Activated CD4-positive, alpha-beta T cell treated with anti-CD3 and anti-CD28 coated beads for 36 hours (primary cell): ENCODE data around the gene SDF2. TPM values are rescaled to one million over a fixed set of nuclear protein-coding genes. Genes with fewer than 3 reads are reported as not detected.
A peak's percentile ranks its signal among the peaks of the same experiment; 100 is the strongest.
"Not testable (repeated sequence)": the region's sequence is repeated elsewhere in the genome, so short reads cannot be mapped to it uniquely, and the experiment has no call there.

Experiments
- ATAC-seq: fragments of 200-7000 bp; cut with Tn5 transposase; one replicate; pipeline ENCODE4 v1.10.0; 2021; ENCODE audit warnings: mild to moderate bottlenecking, moderate library complexity
- CTCF ChIA-PET: fragments of 350-600 bp; sonication (Branson Sonifier 250); formaldehyde crosslinking; loops from one replicate; lab custom pipeline; 2021; ENCODE audit warnings: antibody characterized with exemption; lab: Charles Lee
- POLR2A ChIA-PET: fragments of 350-600 bp; sonication (Branson Sonifier 250); formaldehyde crosslinking; loops from one replicate; lab custom pipeline; 2021; ENCODE audit warnings: antibody characterized with exemption, inconsistent platforms; lab: Charles Lee
- DNase-seq: peaks from one replicate; pipeline ENCODE4 v3.0.0-alpha.2; 2020
- H3K27ac Mint-ChIP-seq: one replicate; pipeline ENCODE4 v1.8.0; 2021; ENCODE audit warnings: mixed read lengths
- H3K27me3 Mint-ChIP-seq: one replicate; pipeline ENCODE4 v1.8.0; 2021; ENCODE audit warnings: mixed read lengths
- H3K36me3 Mint-ChIP-seq: one replicate; pipeline ENCODE4 v1.8.0; 2021; ENCODE audit warnings: low read depth, mixed read lengths
- H3K4me1 Mint-ChIP-seq: one replicate; pipeline ENCODE4 v1.8.0; 2021; ENCODE audit warnings: mixed read lengths
- H3K4me3 Mint-ChIP-seq: one replicate; pipeline ENCODE4 v1.8.0; 2021; ENCODE audit warnings: mild to moderate bottlenecking, moderate library complexity, mixed read lengths
- H3K9me3 Mint-ChIP-seq: one replicate; pipeline ENCODE4 v1.8.0; 2021; ENCODE audit warnings: low read depth, mixed read lengths
- intact Hi-C, 2 experiments: fragments of 100-400 bp; cut with DNase I in 1 of 2; cut with micrococcal nuclease in 1 of 2; formaldehyde crosslinking; loops; one replicate each; pipeline versions ENCODE4 v1.14.2 to v1.15.1; 2022 to 2024; cut with DNase I, micrococcal nuclease
- total RNA-seq, 2 experiments: library from RNA; stranded (reverse); gene quantifications; one replicate each; pipeline ENCODE4 v1.2.3, GENCODE V29; 2021

Gene SDF2
- total RNA-seq, 2 experiments from 2014 or later = 36.6 to 37.2 TPM

DNA sequence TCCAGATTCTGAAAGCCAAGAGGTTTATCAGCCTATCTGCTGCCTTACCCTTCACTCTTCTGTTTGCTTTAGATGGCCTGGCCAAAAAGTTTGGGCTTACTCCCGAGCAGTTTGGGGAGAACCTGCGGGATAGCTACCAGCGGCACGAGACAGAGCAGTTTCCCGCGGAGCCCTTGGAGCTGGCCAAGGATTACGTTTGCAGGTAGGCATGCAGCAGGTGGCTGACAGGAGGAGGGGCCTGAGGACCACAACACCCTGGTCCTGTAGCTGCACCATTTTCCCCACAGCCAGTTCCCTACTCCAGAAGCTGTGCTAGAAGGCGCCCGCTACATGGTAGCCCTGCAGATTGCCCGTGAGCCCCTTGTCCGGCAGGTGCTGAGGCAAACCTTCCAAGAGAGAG is 20.9 kb upstream of the SDF2 start:
- ATAC-seq (no peak), DNase-seq (no peak)
- Mint-ChIP-seq H3K4me3 (no peak overlapping the region), H3K36me3 (peaks cover 58% of the 10 kb centered on the region), H3K4me1 (no peaks in the 10 kb centered on the region), H3K27ac (no peak overlapping the region), H3K27me3 (no peaks in the 10 kb centered on the region), H3K9me3 (no peaks in the 10 kb centered on the region)
- ChIA-PET CTCF (interaction anchor here (1.4 kb wide), 1 partner anchor 36 kb away, joined by 5 read pairs; no protein-coding TSS in a partner anchor), POLR2A (no interaction called here)
- intact Hi-C loops = no loop called here

DNA sequence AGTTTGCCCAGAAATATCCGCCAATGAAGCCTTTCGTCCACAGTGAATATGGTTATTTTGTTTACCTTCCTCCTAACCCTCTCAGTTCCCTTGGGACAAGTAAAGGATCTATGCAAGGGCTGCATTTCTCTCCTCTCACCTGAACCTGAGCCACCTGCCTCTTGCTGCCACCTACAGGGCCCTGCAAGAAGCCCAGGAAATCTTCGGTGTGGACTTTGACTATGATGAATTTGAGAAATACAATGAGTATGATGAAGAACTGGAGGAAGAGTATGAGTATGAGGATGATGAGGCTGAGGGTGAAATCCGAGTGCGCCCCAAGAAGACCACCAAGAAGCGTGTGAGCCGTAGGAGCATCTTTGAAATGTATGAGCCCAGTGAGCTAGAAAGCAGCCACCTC is 14.3 kb upstream of the SDF2 start:
- H3K36me3 Mint-ChIP-seq = peaks cover 63% of the 10 kb centered on the region
- DNase-seq = peak; percentile 22
- no peaks in the 10 kb centered on the region for H3K4me1 Mint-ChIP-seq
- ATAC-seq = peak; percentile 33
- CTCF ChIA-PET = interaction anchor here (0.5 to 3.2 kb wide), 9 partner anchors 8 to 128 kb away, joined by 3 to 26 read pairs (median 4); partner anchors contain the start of gene BLTP2
- H3K27ac Mint-ChIP-seq = no peak overlapping the region
- no peak overlapping the region for H3K4me3 Mint-ChIP-seq
- H3K27me3 Mint-ChIP-seq = no peaks in the 10 kb centered on the region
- POLR2A ChIA-PET = interaction anchor here (0.6 kb wide), 1 partner anchor 266 kb away, joined by 3 read pairs; no protein-coding TSS in a partner anchor
- intact Hi-C loops = no loop called here
- no peaks in the 10 kb centered on the region for H3K9me3 Mint-ChIP-seq

DNA sequence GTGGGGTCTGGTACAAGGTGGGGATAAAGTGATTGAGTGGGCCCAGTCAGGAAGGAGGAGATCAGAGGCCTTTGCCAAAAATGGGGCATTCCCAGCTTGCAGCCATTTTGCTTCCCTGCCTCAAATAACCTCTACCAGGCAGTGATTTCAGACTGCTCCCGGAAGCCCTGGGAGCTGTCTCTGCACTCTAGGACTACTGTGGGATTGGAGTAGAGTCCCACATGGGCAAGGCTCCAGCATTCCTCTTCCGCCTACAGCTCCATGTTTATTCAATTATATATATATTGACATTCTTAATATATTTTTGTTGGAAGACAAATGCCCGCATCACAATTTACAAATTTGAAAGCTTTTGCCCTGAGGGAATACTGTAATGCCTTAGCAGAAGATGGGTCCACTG is 13.8 kb upstream of the SDF2 start:
- Mint-ChIP-seq H3K4me3 (no peak overlapping the region), H3K36me3 (peaks cover 65% of the 10 kb centered on the region), H3K4me1 (no peaks in the 10 kb centered on the region), H3K27me3 (no peaks in the 10 kb centered on the region), H3K9me3 (no peaks in the 10 kb centered on the region), H3K27ac (no peak overlapping the region)
- POLR2A ChIA-PET = interaction anchor here (0.8 kb wide), 1 partner anchor 8 kb away, joined by 3 read pairs; no protein-coding TSS in a partner anchor
- intact Hi-C loops = no loop called here
- DNase-seq (no peak), ATAC-seq (no peak)
- CTCF ChIA-PET = interaction anchor here (0.5 to 3.2 kb wide), 6 partner anchors 9 to 128 kb away, joined by 3 to 26 read pairs (median 4); partner anchors contain the start of gene BLTP2

DNA sequence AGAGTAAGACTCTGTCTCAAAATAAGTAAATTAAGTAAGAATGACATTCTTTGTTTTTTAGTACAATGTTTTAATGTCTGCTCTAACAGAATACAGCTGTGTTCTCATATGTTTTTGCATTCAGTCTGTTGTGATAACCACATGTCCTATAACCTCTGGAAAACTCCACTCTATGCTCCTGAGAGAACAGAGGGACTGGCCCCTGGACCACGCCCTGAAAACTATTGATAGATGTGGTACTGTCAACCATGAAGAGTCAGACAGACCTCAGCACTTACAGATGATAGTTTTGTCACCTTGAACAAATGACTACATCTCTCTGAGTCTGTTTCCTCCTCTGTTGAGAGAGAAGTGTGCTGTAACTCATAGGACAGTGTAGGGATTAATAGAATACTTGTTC is 8.2 kb upstream of the SDF2 start:
- no peak overlapping the region for H3K4me3 Mint-ChIP-seq
- ATAC-seq = no peak
- intact Hi-C loops = loop anchor here in 1 of 2 experiments (5.0 kb wide), 1 partner anchor 33 kb away; no protein-coding TSS in a partner anchor

DNA sequence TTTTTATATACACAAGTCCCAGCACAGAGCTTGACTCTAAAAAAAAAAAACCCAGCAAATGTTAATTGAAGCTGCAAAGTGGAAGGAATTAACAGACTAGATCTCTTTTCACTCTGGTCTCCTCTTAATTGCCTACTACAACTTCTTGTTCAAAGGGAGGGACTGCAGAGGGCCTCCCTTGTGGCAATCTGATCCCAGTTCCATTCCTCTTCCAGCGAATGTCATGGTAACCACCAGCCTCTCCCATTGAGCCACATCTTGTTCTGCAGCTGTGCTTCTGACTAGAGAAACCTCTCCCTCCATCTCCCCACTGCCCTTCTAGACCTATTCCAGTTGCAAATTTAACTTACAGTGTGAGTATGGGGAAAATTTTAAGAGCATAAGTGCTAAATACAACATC is 6.2 kb upstream of the SDF2 start:
- ChIA-PET POLR2A (interaction anchor here (0.6 kb wide), 1 partner anchor 45 kb away, joined by 3 read pairs; no protein-coding TSS in a partner anchor), CTCF (interaction anchor here (0.8 to 2.3 kb wide), 4 partner anchors 19 to 55 kb away, joined by 3 to 18 read pairs (median 8); partner anchors contain the start of gene BLTP2)
- peaks cover 47% of the 10 kb centered on the region for H3K36me3 Mint-ChIP-seq
- DNase-seq (no peak), ATAC-seq (no peak)
- no peak overlapping the region for H3K27ac Mint-ChIP-seq
- H3K4me1 Mint-ChIP-seq = peaks cover 39% of the 10 kb centered on the region
- no peak overlapping the region for H3K4me3 Mint-ChIP-seq
- no peaks in the 10 kb centered on the region for H3K27me3 Mint-ChIP-seq
- no peaks in the 10 kb centered on the region for H3K9me3 Mint-ChIP-seq
- intact Hi-C loops = no loop called here

More for the DNA sequence above, 8.2 kb upstream of the SDF2 start:
- Mint-ChIP-seq H3K27ac (no peak overlapping the region), H3K4me1 (peaks cover 20% of the 10 kb centered on the region), H3K9me3 (no peaks in the 10 kb centered on the region), H3K27me3 (no peaks in the 10 kb centered on the region), H3K36me3 (peaks cover 53% of the 10 kb centered on the region)
- POLR2A ChIA-PET = no interaction called here
- CTCF ChIA-PET = interaction anchor here (1.0 kb wide), 1 partner anchor 14 kb away, joined by 3 read pairs; no protein-coding TSS in a partner anchor
- DNase-seq = no peak

DNA sequence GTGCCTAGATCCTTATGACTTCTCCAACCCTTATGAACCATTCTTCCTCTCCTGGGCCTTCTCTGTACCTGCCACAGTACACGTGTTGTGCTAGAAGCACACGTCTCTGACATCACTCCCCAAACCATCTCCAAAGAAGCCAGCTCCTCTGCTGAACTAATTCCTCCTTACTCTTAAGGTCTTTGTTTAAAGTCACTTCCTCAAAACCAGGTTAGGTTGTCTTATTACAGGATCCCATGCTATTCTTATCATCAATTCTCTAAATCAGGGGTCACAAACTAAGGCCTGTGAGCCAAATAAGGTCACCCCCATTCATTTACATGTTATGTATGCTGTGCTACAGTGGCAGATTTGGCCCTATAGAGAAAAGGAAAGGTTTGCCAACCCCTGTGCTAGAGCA is 4.3 kb upstream of the SDF2 start:
- no peak overlapping the region for H3K4me3 Mint-ChIP-seq
- H3K4me1 Mint-ChIP-seq = peaks cover 42% of the 10 kb centered on the region
- H3K27me3 Mint-ChIP-seq = no peaks in the 10 kb centered on the region
- peaks cover 40% of the 10 kb centered on the region for H3K36me3 Mint-ChIP-seq
- DNase-seq (no peak), ATAC-seq (no peak)
- H3K9me3 Mint-ChIP-seq = no peaks in the 10 kb centered on the region
- ChIA-PET POLR2A (no interaction called here), CTCF (interaction anchor here (1.2 to 6.8 kb wide), 2 partner anchors 20 to 45 kb away, joined by 3 to 125 read pairs; partner anchors contain the start of gene BLTP2)
- H3K27ac Mint-ChIP-seq = no peak overlapping the region
- intact Hi-C loops = no loop called here

DNA sequence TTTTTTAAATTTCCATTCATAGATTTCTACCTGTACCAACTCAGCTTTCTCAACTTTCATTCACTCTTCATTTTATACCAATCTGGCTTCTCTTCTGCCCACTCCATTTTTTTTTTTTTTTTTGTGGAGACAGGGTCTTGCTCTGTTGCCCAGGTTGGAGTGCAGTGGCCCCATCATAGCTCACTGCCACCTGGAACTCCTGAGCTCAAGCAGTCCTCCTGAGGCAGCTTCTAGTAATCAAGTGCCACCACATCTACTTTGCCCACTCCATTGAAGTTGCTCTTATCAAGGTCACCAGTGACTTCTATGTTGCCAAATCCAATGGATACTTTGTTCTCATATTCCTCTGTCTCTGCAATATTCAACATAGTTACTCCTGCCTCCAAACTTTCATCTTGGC is 2.0 kb upstream of the SDF2 start:
- POLR2A ChIA-PET = interaction anchor here (0.6 kb wide), 1 partner anchor 443 kb away, joined by 4 read pairs; no protein-coding TSS in a partner anchor
- DNase-seq (no peak), ATAC-seq (no peak)
- Mint-ChIP-seq H3K9me3 (no peaks in the 10 kb centered on the region), H3K36me3 (peaks cover 46% of the 10 kb centered on the region), H3K4me3 (peak overlapping the region; percentile 94), H3K27ac (peak overlapping the region; percentile 99), H3K4me1 (peaks cover 54% of the 10 kb centered on the region), H3K27me3 (no peaks in the 10 kb centered on the region)
- intact Hi-C loops = loop anchor here (5.0 kb wide), 7 partner anchors 49 to 904 kb away; partner anchors contain the start of genes ABHD15 (in 1 of the 2), ALDOC (in 1 of the 2), DHRS13 (in 1 of the 2) and NUFIP2 (in 1 of the 2)
- CTCF ChIA-PET = interaction anchor here (0.7 to 6.8 kb wide), 3 partner anchors 12 to 624 kb away, joined by 3 to 125 read pairs (median 3); partner anchors contain the start of gene BLTP2

DNA sequence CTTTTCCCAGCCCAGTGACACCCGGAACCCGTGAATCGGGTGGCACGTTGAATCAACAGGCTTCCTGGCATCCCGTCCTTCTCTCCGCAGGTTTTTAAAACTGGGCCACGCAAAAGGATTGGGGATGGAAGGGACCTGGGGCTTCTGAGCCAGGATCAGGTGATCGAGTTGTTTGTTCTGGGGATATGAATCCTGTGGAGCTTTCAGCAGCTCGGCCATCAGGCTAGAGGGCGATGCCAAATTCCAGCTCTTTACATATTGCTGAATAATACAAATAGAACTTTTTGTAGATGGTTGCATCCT is 772 bp upstream of the SDF2 start:
- H3K36me3 Mint-ChIP-seq = peaks cover 51% of the 10 kb centered on the region
- peak overlapping the region; percentile 94 for H3K4me3 Mint-ChIP-seq
- no peaks in the 10 kb centered on the region for H3K27me3 Mint-ChIP-seq
- ATAC-seq = no peak
- DNase-seq = no peak
- no peaks in the 10 kb centered on the region for H3K9me3 Mint-ChIP-seq
- POLR2A ChIA-PET = interaction anchor here (0.6 to 3.6 kb wide), 5 partner anchors 12 to 289 kb away, joined by 3 to 23 read pairs (median 9); partner anchors contain the start of genes BLTP2 and PHF12
- CTCF ChIA-PET = interaction anchor here (0.9 to 6.8 kb wide), 8 partner anchors 9 to 289 kb away, joined by 3 to 125 read pairs (median 4); partner anchors contain the start of genes ALDOC, BLTP2 and RPL23A
- H3K27ac Mint-ChIP-seq = peak overlapping the region; percentile 99
- intact Hi-C loops = loop anchor here (1.0 to 5.0 kb wide), 12 partner anchors 17 to 905 kb away; partner anchors contain the start of genes PHF12 (in 2 of the 2), PROCA1 (in 2 of the 2), ABHD15 (in 1 of the 2) and ALDOC (in 1 of the 2)
- H3K4me1 Mint-ChIP-seq = peaks cover 49% of the 10 kb centered on the region

DNA sequence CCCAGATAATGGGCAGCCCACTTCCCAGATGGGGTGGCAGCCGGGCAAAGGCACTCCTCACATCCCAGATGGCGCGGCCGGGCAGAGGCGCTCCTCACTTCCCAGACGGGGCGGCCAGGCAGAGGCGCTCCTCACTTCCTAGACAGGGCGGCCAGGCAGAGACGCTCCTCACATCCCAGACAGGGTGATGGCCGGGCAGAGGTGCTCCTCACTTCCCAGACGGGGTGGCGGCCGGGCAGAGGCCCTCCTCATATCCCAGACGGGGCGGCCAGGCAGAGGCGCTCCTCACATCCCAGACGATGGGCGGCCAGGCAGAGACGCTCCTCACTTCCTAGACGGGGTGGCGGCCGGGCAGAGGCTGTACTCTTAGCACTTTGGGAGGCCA is 2.2 kb downstream of the SDF2 start:
- H3K36me3 Mint-ChIP-seq = peaks cover 39% of the 10 kb centered on the region
- H3K27me3 Mint-ChIP-seq = not testable (repeated sequence)
- peak overlapping the region; percentile 94 for H3K4me3 Mint-ChIP-seq

DNA sequence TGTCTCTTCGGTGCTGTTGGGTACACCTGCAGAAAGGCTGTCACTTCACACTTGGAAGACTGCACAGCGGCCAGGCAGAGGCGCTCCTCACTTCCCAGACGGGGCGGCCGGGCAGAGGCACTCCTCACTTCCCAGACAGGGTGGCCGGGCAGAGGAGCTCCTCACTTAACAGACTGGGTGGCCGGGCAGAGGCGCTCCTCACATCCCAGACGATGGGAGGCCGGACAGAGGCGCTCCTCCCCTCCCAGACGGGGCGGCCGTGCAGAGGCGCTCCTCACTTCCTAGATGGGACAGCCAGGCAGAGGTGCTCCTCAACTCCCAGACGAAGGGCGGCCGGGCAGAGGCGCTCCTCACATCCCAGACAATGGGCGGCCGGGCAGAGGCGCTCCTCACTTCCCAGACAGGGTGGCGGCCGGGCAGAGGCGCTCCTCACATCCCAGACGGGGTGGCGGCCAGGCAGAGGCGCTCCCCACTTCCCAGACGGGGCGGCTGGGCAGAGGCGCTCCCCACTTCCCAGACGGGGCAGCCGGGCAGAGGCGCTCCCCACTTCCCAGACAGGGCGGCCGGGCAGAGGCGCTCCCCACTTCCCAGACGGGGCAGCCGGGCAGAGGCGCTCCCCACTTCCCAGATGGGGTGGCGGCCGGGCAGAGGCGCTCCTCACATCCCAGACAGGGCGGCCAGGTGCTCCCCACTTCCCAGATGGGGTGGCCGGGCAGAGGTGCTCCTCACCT is 2.8 kb downstream of the SDF2 start:
- H3K4me1 Mint-ChIP-seq = peaks cover 35% of the 10 kb centered on the region
- H3K27ac Mint-ChIP-seq, DNase-seq, H3K4me3 Mint-ChIP-seq, H3K27me3 Mint-ChIP-seq, intact Hi-C loops, ATAC-seq, POLR2A ChIA-PET, H3K9me3 Mint-ChIP-seq: not testable (repeated sequence)
- H3K36me3 Mint-ChIP-seq = peaks cover 37% of the 10 kb centered on the region
- CTCF ChIA-PET = interaction anchor here (1.4 kb wide), 1 partner anchor 12 kb away, joined by 7 read pairs; no protein-coding TSS in a partner anchor

More for the DNA sequence above, 2.2 kb downstream of the SDF2 start:
- CTCF ChIA-PET, intact Hi-C loops, DNase-seq, POLR2A ChIA-PET, ATAC-seq, H3K9me3 Mint-ChIP-seq, H3K27ac Mint-ChIP-seq: not testable (repeated sequence)
- peaks cover 40% of the 10 kb centered on the region for H3K4me1 Mint-ChIP-seq

DNA sequence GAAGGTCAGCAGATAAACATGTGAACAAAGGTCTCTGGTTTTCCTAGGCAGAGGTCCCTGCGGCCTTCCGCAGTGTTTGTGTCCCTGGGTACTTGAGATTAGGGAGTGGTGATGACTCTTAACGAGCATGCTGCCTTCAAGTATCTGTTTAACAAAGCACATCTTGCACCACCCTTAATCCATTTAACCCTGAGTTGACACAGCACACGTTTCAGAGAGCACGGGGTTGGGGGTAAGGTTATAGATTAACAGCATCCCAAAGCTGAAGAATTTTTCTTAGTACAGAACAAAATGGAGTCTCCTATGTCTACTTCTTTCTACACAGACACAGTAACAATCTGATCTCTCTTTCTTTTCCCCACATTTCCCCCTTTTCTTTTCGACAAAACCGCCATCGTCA is 3.4 kb downstream of the SDF2 start:
- DNase-seq, ATAC-seq, H3K4me3 Mint-ChIP-seq, POLR2A ChIA-PET, H3K27ac Mint-ChIP-seq, H3K9me3 Mint-ChIP-seq, H3K27me3 Mint-ChIP-seq, intact Hi-C loops: not testable (repeated sequence)
- CTCF ChIA-PET = interaction anchor here (1.4 to 1.6 kb wide), 2 partner anchors 9 to 11 kb away, joined by 4 to 7 read pairs; no protein-coding TSS in a partner anchor
- peaks cover 33% of the 10 kb centered on the region for H3K36me3 Mint-ChIP-seq
- peaks cover 30% of the 10 kb centered on the region for H3K4me1 Mint-ChIP-seq
